Epithelial cell of proximal tubule (primary cell): Measurements from ENCODE around the gene SMOC1. TPM values are rescaled to one million over a fixed set of nuclear protein-coding genes. Genes with fewer than 3 reads are reported as not detected.

Source experiments
- DNase-seq: peaks from one replicate; pipeline ENCODE4 v3.0.0-alpha.2; 2011; ENCODE audit warnings: low read depth
- H3K4me3 ChIP-seq: 2 replicates; pipeline ENCODE4 v1.5.1; 2011; ENCODE audit warnings: low read depth, mild to moderate bottlenecking, low read length
- CTCF ChIP-seq: conservative IDR thresholded peaks from 2 replicates; pipeline ENCODE4 v1.5.1; 2012; ENCODE audit warnings: low read depth, mild to moderate bottlenecking, low read length
- total RNA-seq: library from RNA; depleted of rRNA; stranded (reverse); fragments of >200 nt; gene quantifications from 2 replicates; pipeline ENCODE4 v1.2.3, GENCODE V29; 2015

The SMOC1 gene
- total RNA-seq, 1 donor from 2014 or later = 7.4 TPM

- no peak for DNase-seq
- no peak overlapping the region for H3K4me3 ChIP-seq
- TF ChIP-seq CTCF = no peak
Observed at GRCh38 chr14:69845050-69845581, 34.1 kb upstream of the SMOC1 start.

GRCh38 chr14:69845787-69846186 is 33.4 kb upstream of the SMOC1 start:
- DNase-seq = peak; percentile 37
- no peak for TF ChIP-seq CTCF
- no peak overlapping the region for H3K4me3 ChIP-seq

GRCh38 chr14:69848156-69848555 is 31.1 kb upstream of the SMOC1 start:
- no peak for TF ChIP-seq CTCF
- no peak for DNase-seq
- no peak overlapping the region for H3K4me3 ChIP-seq

- no peak overlapping the region for H3K4me3 ChIP-seq
- no peak for TF ChIP-seq CTCF
- no peak for DNase-seq
Observed at GRCh38 chr14:69848903-69849391, 30.3 kb upstream of the SMOC1 start.

GRCh38 chr14:69850086-69850735 is 29.0 kb upstream of the SMOC1 start:
- peak overlapping the region; percentile 48 for H3K4me3 ChIP-seq
- TF ChIP-seq CTCF = no peak
- DNase-seq = no peak

GRCh38 chr14:69850736-69851112 is 28.5 kb upstream of the SMOC1 start:
- no peak overlapping the region for H3K4me3 ChIP-seq
- no peak for DNase-seq
- no peak for TF ChIP-seq CTCF
